SK-N-SH (cell line): ENCODE results near the gene BMPR1B.

Experiments
- RCOR1 ChIP-seq: fragments of 150-350 bp; IDR thresholded peaks from 2 replicates; pipeline ENCODE4 v1.6.1; 2017; ENCODE audit warnings: antibody characterized with exemption, low read length
- TF ChIP-seq, protein P1 (sequence below): fragments of 200-600 bp; sonication (generic); IDR thresholded peaks from 2 replicates; pipeline ENCODE4 v1.6.1; 2017; ENCODE audit warnings: antibody characterized with exemption, mild to moderate bottlenecking, moderate library complexity
- TF ChIP-seq, protein P2 (sequence below): fragments of 150-350 bp; IDR thresholded peaks from 2 replicates; pipeline ENCODE4 v1.6.1; 2017; ENCODE audit warnings: antibody characterized with exemption, low read length, low read depth, borderline replicate concordance
- TF ChIP-seq, protein P3 (sequence below): IDR thresholded peaks from 2 replicates; pipeline ENCODE4 v1.6.1; 2012; ENCODE audit warnings: mild to moderate bottlenecking, low read depth, low read length, moderate library complexity

DNA sequence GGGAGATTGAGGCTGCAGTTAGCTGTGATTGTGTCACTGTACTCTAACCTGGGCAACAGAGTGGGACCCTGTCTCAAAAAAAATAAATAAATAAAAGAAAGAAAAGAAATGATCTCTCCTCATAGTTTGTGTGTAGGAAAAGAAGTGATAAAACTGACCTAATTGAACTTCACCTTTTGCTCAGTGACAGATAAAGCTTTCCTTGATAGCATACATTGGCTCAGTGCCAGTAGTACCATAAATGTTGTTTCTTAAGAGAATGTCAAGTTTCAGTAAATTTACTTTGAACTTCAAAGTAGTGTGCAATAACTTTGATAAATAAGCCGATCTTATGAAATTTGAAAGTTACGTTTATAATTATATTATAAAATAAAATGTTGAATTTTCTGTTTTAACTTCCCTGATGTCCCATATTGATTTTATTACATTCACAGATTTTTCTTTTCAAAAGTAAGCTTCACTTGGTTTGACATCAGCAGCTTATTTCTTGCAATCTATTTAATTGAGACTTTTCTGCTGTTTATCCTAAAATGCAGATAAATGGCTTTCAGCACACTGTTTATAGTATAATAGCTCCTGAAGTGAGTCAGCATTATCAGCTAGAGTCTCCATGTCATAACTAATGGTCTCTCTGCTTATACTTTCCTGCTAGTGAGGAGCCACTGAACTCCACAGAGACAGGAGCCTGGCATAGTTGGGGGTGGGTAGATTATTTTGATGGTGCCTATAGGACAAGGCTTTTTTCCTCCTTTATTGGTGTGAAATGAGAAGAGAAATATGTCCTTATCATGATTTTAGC lies 330.1 kb downstream of the BMPR1B start:
- TF ChIP-seq, protein P1, sequence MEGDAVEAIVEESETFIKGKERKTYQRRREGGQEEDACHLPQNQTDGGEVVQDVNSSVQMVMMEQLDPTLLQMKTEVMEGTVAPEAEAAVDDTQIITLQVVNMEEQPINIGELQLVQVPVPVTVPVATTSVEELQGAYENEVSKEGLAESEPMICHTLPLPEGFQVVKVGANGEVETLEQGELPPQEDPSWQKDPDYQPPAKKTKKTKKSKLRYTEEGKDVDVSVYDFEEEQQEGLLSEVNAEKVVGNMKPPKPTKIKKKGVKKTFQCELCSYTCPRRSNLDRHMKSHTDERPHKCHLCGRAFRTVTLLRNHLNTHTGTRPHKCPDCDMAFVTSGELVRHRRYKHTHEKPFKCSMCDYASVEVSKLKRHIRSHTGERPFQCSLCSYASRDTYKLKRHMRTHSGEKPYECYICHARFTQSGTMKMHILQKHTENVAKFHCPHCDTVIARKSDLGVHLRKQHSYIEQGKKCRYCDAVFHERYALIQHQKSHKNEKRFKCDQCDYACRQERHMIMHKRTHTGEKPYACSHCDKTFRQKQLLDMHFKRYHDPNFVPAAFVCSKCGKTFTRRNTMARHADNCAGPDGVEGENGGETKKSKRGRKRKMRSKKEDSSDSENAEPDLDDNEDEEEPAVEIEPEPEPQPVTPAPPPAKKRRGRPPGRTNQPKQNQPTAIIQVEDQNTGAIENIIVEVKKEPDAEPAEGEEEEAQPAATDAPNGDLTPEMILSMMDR = no peak
- TF ChIP-seq, protein P2, sequence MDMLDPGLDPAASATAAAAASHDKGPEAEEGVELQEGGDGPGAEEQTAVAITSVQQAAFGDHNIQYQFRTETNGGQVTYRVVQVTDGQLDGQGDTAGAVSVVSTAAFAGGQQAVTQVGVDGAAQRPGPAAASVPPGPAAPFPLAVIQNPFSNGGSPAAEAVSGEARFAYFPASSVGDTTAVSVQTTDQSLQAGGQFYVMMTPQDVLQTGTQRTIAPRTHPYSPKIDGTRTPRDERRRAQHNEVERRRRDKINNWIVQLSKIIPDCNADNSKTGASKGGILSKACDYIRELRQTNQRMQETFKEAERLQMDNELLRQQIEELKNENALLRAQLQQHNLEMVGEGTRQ = no peak
- TF ChIP-seq, protein P3, sequence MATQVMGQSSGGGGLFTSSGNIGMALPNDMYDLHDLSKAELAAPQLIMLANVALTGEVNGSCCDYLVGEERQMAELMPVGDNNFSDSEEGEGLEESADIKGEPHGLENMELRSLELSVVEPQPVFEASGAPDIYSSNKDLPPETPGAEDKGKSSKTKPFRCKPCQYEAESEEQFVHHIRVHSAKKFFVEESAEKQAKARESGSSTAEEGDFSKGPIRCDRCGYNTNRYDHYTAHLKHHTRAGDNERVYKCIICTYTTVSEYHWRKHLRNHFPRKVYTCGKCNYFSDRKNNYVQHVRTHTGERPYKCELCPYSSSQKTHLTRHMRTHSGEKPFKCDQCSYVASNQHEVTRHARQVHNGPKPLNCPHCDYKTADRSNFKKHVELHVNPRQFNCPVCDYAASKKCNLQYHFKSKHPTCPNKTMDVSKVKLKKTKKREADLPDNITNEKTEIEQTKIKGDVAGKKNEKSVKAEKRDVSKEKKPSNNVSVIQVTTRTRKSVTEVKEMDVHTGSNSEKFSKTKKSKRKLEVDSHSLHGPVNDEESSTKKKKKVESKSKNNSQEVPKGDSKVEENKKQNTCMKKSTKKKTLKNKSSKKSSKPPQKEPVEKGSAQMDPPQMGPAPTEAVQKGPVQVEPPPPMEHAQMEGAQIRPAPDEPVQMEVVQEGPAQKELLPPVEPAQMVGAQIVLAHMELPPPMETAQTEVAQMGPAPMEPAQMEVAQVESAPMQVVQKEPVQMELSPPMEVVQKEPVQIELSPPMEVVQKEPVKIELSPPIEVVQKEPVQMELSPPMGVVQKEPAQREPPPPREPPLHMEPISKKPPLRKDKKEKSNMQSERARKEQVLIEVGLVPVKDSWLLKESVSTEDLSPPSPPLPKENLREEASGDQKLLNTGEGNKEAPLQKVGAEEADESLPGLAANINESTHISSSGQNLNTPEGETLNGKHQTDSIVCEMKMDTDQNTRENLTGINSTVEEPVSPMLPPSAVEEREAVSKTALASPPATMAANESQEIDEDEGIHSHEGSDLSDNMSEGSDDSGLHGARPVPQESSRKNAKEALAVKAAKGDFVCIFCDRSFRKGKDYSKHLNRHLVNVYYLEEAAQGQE = no peak
- no peak for TF ChIP-seq RCOR1
